Activated naive CD4-positive, alpha-beta T cell treated with anti-CD3 and anti-CD28 coated beads, Interleukin-2, amount 50 U/mL, for 24 hours (primary cell): ENCODE measurements around the gene TNFSF10.
A peak's percentile ranks its signal among the peaks of the same experiment; 100 is the strongest.
"Not testable (repeated sequence)": the region's sequence is repeated elsewhere in the genome, so short reads cannot be mapped to it uniquely, and the experiment has no call there.

Source experiments
- H3K27ac Mint-ChIP-seq: one replicate; pipeline ENCODE4 v1.8.0; 2021; ENCODE audit warnings: mild to moderate bottlenecking, mixed read lengths
- H3K27me3 Mint-ChIP-seq: one replicate; pipeline ENCODE4 v1.8.0; 2021; ENCODE audit warnings: mixed read lengths
- H3K36me3 Mint-ChIP-seq: one replicate; pipeline ENCODE4 v1.8.0; 2021; ENCODE audit warnings: mixed read lengths
- H3K4me1 Mint-ChIP-seq: one replicate; pipeline ENCODE4 v1.8.0; 2021; ENCODE audit warnings: mixed read lengths
- H3K4me3 Mint-ChIP-seq: one replicate; pipeline ENCODE4 v1.8.0; 2021; ENCODE audit warnings: mild to moderate bottlenecking, mixed read lengths
- H3K9me3 Mint-ChIP-seq: one replicate; pipeline ENCODE4 v1.8.0; 2021; ENCODE audit warnings: mixed read lengths

Gene TNFSF10

DNA sequence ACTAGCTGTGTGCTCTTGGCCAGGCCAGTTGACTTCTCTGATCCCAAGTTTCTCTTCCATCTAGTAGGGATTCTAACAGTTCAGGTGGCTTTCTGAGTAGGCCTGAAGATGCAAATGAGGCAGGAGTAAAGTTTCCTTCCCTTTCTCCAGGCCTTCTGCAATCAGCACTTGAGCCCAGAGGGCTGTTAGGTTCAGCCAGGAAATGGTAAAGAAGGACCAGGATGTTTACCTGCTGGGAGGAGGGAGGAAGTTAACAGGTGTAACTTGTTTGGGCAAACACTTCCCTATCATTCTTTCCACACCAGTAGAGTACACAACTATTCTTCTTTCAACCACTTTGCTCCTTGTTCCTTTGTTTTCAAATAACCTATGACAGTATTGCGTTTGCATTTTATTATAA, 13.3 kb upstream of the TNFSF10 start:
- peaks cover 51% of the 10 kb centered on the region for H3K4me1 Mint-ChIP-seq
- peak overlapping the region; percentile 88 for H3K27ac Mint-ChIP-seq
- peaks cover 5% of the 10 kb centered on the region for H3K36me3 Mint-ChIP-seq
- H3K9me3 Mint-ChIP-seq: peaks cover 4% of the 10 kb centered on the region
- H3K4me3 Mint-ChIP-seq: peak overlapping the region; percentile 59
- no peaks in the 10 kb centered on the region for H3K27me3 Mint-ChIP-seq

DNA sequence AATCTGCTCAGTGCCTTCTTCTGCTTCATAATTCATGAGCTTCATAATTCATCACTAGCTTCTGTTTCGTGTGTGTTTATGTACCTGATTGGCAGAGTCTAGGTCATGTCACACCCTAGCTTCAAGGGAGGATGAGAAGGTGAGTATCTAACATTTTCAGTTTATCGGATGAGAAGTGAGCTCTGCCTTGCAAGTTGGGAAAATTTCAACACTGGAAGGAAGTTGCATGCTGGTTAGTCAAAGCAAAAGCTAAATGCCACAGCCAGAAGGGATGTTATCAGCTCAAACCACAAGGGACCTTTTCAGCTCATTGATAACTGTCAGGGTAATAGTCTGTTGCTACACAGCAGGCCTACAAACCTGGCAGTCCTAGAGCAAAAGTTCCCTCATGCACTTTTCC, 7.3 kb upstream of the TNFSF10 start:
- Mint-ChIP-seq H3K4me3 (no peak overlapping the region), H3K9me3 (peaks cover 4% of the 10 kb centered on the region), H3K36me3 (peaks cover 5% of the 10 kb centered on the region), H3K27ac (peak overlapping the region; percentile 14), H3K4me1 (peaks cover 40% of the 10 kb centered on the region), H3K27me3 (no peaks in the 10 kb centered on the region)

DNA sequence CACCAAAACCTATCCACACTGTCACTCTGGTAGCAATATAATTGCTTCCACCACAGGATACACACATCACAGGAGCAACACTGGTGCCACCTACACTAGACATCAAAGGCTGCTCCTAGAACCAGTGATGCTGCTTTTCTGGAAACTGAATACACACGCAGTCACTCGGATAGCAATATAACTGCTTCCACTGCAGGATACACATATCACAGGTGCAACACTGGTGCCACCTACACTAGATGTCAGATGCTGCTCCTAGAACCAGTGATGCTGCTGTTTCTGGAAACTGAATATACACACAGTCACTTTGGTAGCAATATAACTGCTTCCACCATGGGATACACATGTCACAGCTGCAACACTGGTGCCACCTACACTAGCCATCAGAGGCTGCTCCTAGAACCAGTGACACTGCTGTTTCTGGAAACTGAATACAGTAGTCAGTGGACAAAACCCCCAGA, 6.9 kb upstream of the TNFSF10 start:
- H3K27me3 Mint-ChIP-seq: no peaks in the 10 kb centered on the region
- H3K9me3 Mint-ChIP-seq: no peaks in the 10 kb centered on the region
- no peak overlapping the region for H3K4me3 Mint-ChIP-seq
- peaks cover 42% of the 10 kb centered on the region for H3K4me1 Mint-ChIP-seq
- H3K27ac Mint-ChIP-seq: peak overlapping the region; percentile 14
- H3K36me3 Mint-ChIP-seq: peaks cover 1% of the 10 kb centered on the region

DNA sequence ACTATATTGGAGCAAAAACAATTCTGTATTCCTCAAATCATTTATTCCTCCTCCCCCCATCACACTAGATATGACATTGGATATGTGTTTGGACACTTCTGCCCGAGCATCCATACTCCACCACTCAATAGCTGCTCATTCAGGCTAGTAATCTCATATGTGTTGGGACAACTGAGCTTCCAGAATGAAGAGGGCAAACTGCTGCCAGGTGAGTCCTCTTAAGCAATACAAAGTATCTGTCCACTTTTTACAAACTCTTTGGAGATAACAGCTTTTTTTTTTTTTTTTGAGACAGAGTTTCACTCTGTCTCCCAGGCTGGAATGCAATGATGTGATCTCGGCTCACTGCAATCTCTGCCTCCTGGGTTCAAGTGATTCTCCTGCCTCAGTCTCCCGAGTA, 5.4 kb upstream of the TNFSF10 start:
- Mint-ChIP-seq H3K27me3 (no peaks in the 10 kb centered on the region), H3K36me3 (no peaks in the 10 kb centered on the region), H3K4me3 (no peak overlapping the region), H3K27ac (no peak overlapping the region), H3K4me1 (peaks cover 45% of the 10 kb centered on the region), H3K9me3 (no peaks in the 10 kb centered on the region)

- H3K9me3 Mint-ChIP-seq: no peaks in the 10 kb centered on the region
- no peak overlapping the region for H3K27ac Mint-ChIP-seq
- no peaks in the 10 kb centered on the region for H3K36me3 Mint-ChIP-seq
- H3K27me3 Mint-ChIP-seq: no peaks in the 10 kb centered on the region
- H3K4me3 Mint-ChIP-seq: no peak overlapping the region
- H3K4me1 Mint-ChIP-seq: peaks cover 48% of the 10 kb centered on the region
These were observed 4.1 kb upstream of the TNFSF10 start for GRCh38 chr3:172527306-172527705.

- Mint-ChIP-seq H3K4me3 (peak overlapping the region; percentile 0), H3K4me1 (peaks cover 51% of the 10 kb centered on the region), H3K9me3 (no peaks in the 10 kb centered on the region)
These were observed 1.9 kb upstream of the TNFSF10 start for GRCh38 chr3:172525116-172525613.

DNA sequence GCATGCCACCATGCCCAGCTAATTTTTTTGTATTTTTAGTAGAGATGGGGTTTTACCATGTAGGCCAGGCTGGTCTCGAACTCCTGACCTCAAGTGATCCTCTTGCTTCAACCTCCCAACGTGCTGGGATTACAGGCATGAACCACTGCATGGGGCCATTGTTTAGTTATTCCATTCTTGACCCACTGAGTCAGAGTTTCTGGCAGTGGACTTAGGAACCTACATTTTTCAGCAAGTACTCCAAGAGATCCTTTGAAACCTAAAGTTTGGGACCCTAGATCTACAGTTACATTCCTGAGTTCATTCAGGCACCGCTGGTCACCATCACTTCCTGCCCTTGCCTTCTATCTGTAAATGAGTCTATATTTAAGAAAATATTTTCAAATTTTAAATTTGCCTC, 1.4 kb upstream of the TNFSF10 start:
- H3K27ac Mint-ChIP-seq: no peak overlapping the region
- no peak overlapping the region for H3K4me3 Mint-ChIP-seq
- no peaks in the 10 kb centered on the region for H3K36me3 Mint-ChIP-seq
- H3K27me3 Mint-ChIP-seq: no peaks in the 10 kb centered on the region
- H3K9me3 Mint-ChIP-seq: no peaks in the 10 kb centered on the region
- peaks cover 51% of the 10 kb centered on the region for H3K4me1 Mint-ChIP-seq

More at GRCh38 chr3:172525116-172525613, 1.9 kb upstream of the TNFSF10 start:
- Mint-ChIP-seq H3K27me3 (no peaks in the 10 kb centered on the region), H3K36me3 (no peaks in the 10 kb centered on the region), H3K27ac (peak overlapping the region; percentile 46)

- Mint-ChIP-seq H3K4me1 (peaks cover 69% of the 10 kb centered on the region), H3K27ac (peak overlapping the region; percentile 97), H3K4me3 (peak overlapping the region; percentile 91)
- H3K36me3 Mint-ChIP-seq, H3K27me3 Mint-ChIP-seq, H3K9me3 Mint-ChIP-seq: not testable (repeated sequence)
These were observed 1.1 kb downstream of the TNFSF10 start for GRCh38 chr3:172521837-172522726.

- Mint-ChIP-seq H3K36me3 (no peaks in the 10 kb centered on the region), H3K27me3 (no peaks in the 10 kb centered on the region), H3K27ac (peak overlapping the region; percentile 95), H3K4me3 (peak overlapping the region; percentile 91), H3K4me1 (peaks cover 87% of the 10 kb centered on the region), H3K9me3 (no peaks in the 10 kb centered on the region)
These were observed 2.9 kb downstream of the TNFSF10 start for GRCh38 chr3:172520301-172520831.

- Mint-ChIP-seq H3K4me3 (peak overlapping the region; percentile 91), H3K9me3 (no peaks in the 10 kb centered on the region), H3K36me3 (peaks cover 1% of the 10 kb centered on the region), H3K27me3 (no peaks in the 10 kb centered on the region), H3K4me1 (peaks cover 87% of the 10 kb centered on the region), H3K27ac (peak overlapping the region; percentile 85)
These were observed 3.5 kb downstream of the TNFSF10 start for GRCh38 chr3:172519740-172520139.

- H3K27ac Mint-ChIP-seq: peak overlapping the region; percentile 57
- no peaks in the 10 kb centered on the region for H3K9me3 Mint-ChIP-seq
- H3K4me1 Mint-ChIP-seq: peaks cover 88% of the 10 kb centered on the region
- H3K4me3 Mint-ChIP-seq: peak overlapping the region; percentile 91
- H3K27me3 Mint-ChIP-seq: no peaks in the 10 kb centered on the region
- peaks cover 6% of the 10 kb centered on the region for H3K36me3 Mint-ChIP-seq
These were observed 4.1 kb downstream of the TNFSF10 start for GRCh38 chr3:172518929-172519640.

DNA sequence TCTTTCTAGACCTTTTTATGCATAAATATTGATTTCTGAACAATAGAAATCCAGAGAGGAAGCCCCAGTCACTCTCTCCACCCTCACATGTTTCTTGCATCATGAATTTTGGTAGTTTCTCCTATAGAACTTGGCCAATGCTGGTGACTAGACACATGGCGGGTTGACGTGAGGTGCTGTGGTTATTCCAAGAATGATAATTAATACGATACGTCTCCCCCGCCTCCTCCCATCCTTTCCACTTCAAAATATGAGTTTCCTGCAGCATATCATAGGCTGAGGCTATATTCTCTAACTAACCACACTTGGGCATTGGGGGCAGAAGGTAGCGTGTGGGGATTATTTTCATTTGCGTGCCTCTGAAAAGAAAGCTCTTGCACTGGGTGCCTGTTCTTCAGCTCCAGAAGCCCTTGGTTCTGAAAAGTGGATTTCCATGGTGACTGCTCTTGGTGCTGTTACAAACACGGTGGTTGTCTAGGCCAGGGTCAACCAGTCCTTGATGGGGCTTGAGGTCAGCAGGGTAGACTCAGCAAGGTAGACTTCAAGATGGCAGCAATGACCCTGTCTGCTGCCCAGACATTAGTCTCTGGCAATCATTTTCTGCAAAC, 5.3 kb downstream of the TNFSF10 start:
- H3K27ac Mint-ChIP-seq: peak overlapping the region; percentile 95
- peaks cover 88% of the 10 kb centered on the region for H3K4me1 Mint-ChIP-seq
- peaks cover 8% of the 10 kb centered on the region for H3K36me3 Mint-ChIP-seq
- peak overlapping the region; percentile 81 for H3K4me3 Mint-ChIP-seq
- no peaks in the 10 kb centered on the region for H3K27me3 Mint-ChIP-seq
- H3K9me3 Mint-ChIP-seq: no peaks in the 10 kb centered on the region

DNA sequence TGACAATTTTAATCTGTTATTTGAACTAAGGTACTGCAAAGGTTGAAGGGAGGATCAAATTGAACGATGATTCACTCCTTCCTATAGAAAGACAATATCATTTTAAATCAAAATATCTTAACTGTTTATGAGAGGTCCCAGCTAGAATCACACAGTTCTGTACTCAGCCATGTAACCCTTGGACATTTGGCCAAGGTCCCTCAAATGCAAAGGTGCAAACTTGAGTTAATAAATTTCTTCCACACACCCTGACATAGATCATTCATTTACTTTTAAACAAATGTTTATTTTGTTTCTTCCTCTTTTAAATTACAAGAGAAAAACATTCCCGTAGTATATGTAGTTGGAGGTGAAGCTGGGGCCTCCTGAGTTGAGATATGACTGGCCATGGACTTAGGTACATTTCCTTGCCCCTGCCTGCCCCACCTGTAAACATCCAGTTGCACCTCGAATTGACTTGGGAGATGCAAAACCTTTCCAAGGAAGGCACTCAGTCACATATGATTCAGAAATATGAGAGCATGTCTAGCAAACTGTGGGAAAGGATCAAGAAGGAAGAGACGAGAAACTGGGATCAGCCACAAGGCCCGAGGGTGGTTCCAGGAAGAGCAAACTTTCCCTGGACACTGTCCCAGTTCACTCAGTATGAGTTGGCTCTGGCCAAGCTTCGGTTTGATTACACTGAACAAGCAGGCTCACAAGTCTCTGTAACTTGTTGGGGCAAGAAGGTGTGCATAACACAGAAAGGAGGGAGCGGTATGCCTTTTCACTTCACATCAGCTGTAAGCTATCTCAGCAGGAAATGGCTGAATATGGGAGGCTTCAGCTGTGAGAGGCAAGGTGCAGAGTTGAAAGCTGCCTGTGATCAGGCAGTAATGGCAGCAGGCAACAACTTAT, 6.7 kb downstream of the TNFSF10 start:
- Mint-ChIP-seq H3K9me3 (no peaks in the 10 kb centered on the region), H3K27ac (peak overlapping the region; percentile 98), H3K27me3 (no peaks in the 10 kb centered on the region), H3K4me1 (peaks cover 99% of the 10 kb centered on the region), H3K36me3 (peaks cover 16% of the 10 kb centered on the region), H3K4me3 (peak overlapping the region; percentile 81)

DNA sequence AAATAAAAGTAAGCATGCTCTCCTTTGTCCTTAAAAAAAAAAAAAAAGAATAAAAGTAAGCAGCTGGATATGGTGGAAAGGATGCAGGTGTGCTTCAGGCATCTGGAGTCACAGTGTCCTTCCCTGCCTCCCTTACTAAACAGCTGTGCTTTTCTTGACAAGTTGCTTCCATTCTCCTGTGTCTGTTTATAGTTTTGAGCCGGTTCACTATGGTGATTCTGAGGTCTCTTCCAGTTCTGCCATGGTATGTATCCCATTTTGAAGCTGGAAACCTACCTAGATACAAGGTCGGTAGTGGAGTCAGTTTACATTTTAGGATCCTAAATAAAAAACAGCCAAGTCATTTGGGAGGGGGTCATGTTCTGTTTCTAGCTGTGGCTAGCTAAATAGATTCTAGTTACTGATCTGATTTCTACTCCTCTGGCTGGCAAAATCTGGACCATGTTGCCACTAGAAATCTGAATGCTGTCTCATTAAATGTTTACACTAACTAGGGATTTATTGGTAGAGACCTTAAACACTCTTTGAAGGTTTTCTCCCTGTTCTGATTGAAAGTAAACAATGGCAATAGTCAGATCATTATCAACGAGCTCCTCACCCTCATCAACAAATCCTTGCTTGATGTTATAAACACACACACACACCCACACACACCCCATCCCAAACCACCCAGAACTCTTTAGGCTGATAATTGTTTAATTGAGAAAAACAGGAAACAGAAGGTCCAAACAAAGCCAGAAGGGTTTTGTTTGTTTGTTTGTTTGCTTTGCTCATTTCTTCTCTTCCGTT, 7.9 kb downstream of the TNFSF10 start:
- Mint-ChIP-seq H3K27ac (peak overlapping the region; percentile 95), H3K36me3 (peaks cover 24% of the 10 kb centered on the region)

More for the DNA sequence above, 7.9 kb downstream of the TNFSF10 start:
- Mint-ChIP-seq H3K4me3 (peak overlapping the region; percentile 69), H3K4me1 (peaks cover 99% of the 10 kb centered on the region), H3K27me3 (no peaks in the 10 kb centered on the region), H3K9me3 (peaks cover 7% of the 10 kb centered on the region)
